Endodermal cell (in vitro differentiated cells): ENCODE results near the gene TRAK1. TPM values are rescaled to one million over a fixed set of nuclear protein-coding genes. Genes with fewer than 3 reads are reported as not detected.

ENCODE experiments used
- DNase-seq: peaks from one replicate; pipeline ENCODE4 v3.0.0-alpha.2; 2017
- H3K27ac ChIP-seq: 2 replicates; pipeline ENCODE4 v1.5.1; 2013; ENCODE audit warnings: mild to moderate bottlenecking, low read depth, low read length, moderate library complexity
- H3K27me3 ChIP-seq: 2 replicates; pipeline ENCODE4 v1.6.1; 2013; ENCODE audit warnings: mild to moderate bottlenecking, low read length, moderate library complexity; ENCODE audit not compliant: insufficient read depth, control insufficient read depth, poor library complexity, severe bottlenecking
- H3K36me3 ChIP-seq: 2 replicates; pipeline ENCODE4 v1.7.0; 2013; ENCODE audit warnings: mild to moderate bottlenecking, low read length, moderate library complexity; ENCODE audit not compliant: control insufficient read depth, insufficient read depth
- H3K4me1 ChIP-seq: one replicate; pipeline ENCODE4 v1.7.0; 2013; ENCODE audit warnings: low read length; ENCODE audit not compliant: control insufficient read depth, insufficient read depth
- H3K4me3 ChIP-seq: 2 replicates; pipeline ENCODE4 v1.5.1; 2013; ENCODE audit warnings: mild to moderate bottlenecking, low read length, moderate library complexity
- H3K9ac ChIP-seq: 2 replicates; pipeline ENCODE4 v1.6.1; 2013; ENCODE audit warnings: mild to moderate bottlenecking, low read length, moderate library complexity; ENCODE audit not compliant: poor library complexity, severe bottlenecking; ENCODE audit errors: extremely low read depth
- H3K9me3 ChIP-seq: 2 replicates; pipeline ENCODE4 v1.6.1; 2013; ENCODE audit warnings: mild to moderate bottlenecking, low read length, moderate library complexity; ENCODE audit not compliant: control insufficient read depth
- H3K27ac Mint-ChIP-seq: 2 replicates; pipeline ENCODE4 v1.8.0; 2020; ENCODE audit warnings: mixed read lengths
- H3K27me3 Mint-ChIP-seq: 2 replicates; pipeline ENCODE4 v1.8.0; 2021; ENCODE audit warnings: mild to moderate bottlenecking, mixed read lengths; ENCODE audit not compliant: insufficient read depth
- H3K36me3 Mint-ChIP-seq: 2 replicates; pipeline ENCODE4 v1.8.0; 2020; ENCODE audit warnings: low read depth, mixed read lengths
- H3K4me1 Mint-ChIP-seq: 2 replicates; pipeline ENCODE4 v1.8.0; 2020; ENCODE audit warnings: mixed read lengths
- H3K4me3 Mint-ChIP-seq: 2 replicates; pipeline ENCODE4 v1.8.0; 2020; ENCODE audit warnings: mild to moderate bottlenecking, moderate library complexity, mixed read lengths
- H3K9me3 Mint-ChIP-seq: 2 replicates; pipeline ENCODE4 v1.8.0; 2020; ENCODE audit warnings: mild to moderate bottlenecking, mixed read lengths
- WGBS, 2 experiments: methylation state at CpG; one replicate each; pipeline versions ENCODE4 v1.1.5 to v1.1.7; 2013; ENCODE audit warnings: missing lambda C conversion rate in 2 of 2, mixed read lengths in 1 of 2; ENCODE audit not compliant: insufficient coverage in 1 of 2, insufficient read length in 1 of 2; 5-methylcytosine and 5-hydroxymethylcytosine counted together
- total RNA-seq, 2 donors: library from RNA; stranded (reverse); fragmentation: NEBNext Ultra II Directional in 1 of 2; extraction: Animal tissue kit (Norgen Biotek cat#: 25700) in 1 of 2; gene quantifications; 2 replicates in 1 of 2; 3 replicates in 1 of 2; pipeline ENCODE4 v1.2.1, GENCODE V29; 2021
- TF ChIP-seq, protein P1 (sequence below): fragments of 200-600 bp; sonication (generic); conservative IDR thresholded peaks from 2 replicates; pipeline ENCODE4 v1.5.0; 2021; ENCODE audit warnings: antibody characterized with exemption, mild to moderate bottlenecking

TRAK1 gene
- total RNA-seq, 2 donors from 2014 or later = 29.8 to 31.0 TPM

DNA sequence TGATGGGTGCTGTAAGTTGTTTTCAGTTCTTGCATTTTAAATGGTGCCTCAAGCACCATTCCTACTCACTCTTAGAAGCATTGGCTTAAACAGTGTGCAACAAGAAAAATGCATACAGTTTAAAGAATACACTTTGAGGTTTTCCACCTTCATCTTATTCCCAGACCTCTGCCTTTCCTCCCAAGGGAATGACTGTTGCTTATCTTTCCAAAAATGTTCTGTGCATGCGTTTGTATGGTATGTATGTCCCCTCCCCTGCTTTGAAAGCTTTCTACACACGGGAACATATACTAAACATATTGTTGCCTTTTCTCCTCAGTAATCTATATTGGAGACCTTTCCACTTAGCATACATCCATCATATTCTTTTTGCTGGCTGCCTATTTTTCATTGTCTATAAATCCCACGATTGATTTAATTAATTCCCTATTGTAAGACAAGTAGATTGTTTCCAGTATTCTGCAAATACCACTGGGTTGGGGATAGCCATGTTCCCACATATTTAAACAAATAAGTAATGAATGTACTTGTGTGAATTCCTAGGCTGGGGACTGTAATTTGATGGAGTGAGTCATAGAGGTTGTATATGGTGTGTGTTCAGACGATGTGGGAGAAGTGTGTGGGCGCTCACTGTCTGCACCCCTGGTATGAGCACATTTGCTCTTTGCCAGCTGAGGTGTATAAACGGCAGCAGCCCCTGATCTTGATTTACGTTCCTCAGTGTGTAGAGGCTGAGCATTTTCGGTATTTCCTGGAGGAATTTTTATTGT lies 5.8 kb downstream of the TRAK1 start:
- peaks cover 5% of the 10 kb centered on the region for H3K9me3 ChIP-seq
- H3K27me3 ChIP-seq = no peaks in the 10 kb centered on the region
- Mint-ChIP-seq H3K36me3 (peaks cover 6% of the 10 kb centered on the region), H3K4me1 (peaks cover 2% of the 10 kb centered on the region), H3K9me3 (no peaks in the 10 kb centered on the region), H3K27ac (no peak overlapping the region), H3K4me3 (no peak overlapping the region), H3K27me3 (no peaks in the 10 kb centered on the region)
- no peak overlapping the region for H3K4me3 ChIP-seq
- H3K4me1 ChIP-seq = peaks cover 2% of the 10 kb centered on the region
- H3K9ac ChIP-seq = no peak overlapping the region
- TF ChIP-seq, protein P1, sequence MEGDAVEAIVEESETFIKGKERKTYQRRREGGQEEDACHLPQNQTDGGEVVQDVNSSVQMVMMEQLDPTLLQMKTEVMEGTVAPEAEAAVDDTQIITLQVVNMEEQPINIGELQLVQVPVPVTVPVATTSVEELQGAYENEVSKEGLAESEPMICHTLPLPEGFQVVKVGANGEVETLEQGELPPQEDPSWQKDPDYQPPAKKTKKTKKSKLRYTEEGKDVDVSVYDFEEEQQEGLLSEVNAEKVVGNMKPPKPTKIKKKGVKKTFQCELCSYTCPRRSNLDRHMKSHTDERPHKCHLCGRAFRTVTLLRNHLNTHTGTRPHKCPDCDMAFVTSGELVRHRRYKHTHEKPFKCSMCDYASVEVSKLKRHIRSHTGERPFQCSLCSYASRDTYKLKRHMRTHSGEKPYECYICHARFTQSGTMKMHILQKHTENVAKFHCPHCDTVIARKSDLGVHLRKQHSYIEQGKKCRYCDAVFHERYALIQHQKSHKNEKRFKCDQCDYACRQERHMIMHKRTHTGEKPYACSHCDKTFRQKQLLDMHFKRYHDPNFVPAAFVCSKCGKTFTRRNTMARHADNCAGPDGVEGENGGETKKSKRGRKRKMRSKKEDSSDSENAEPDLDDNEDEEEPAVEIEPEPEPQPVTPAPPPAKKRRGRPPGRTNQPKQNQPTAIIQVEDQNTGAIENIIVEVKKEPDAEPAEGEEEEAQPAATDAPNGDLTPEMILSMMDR = no peak
- peaks cover 8% of the 10 kb centered on the region for H3K36me3 ChIP-seq
- no peak for DNase-seq
- WGBS, 2 experiments = 86 to 92% methylated on average over 5 to 8 of the region's 8 CpGs
- H3K27ac ChIP-seq = peak overlapping the region; percentile 36

DNA sequence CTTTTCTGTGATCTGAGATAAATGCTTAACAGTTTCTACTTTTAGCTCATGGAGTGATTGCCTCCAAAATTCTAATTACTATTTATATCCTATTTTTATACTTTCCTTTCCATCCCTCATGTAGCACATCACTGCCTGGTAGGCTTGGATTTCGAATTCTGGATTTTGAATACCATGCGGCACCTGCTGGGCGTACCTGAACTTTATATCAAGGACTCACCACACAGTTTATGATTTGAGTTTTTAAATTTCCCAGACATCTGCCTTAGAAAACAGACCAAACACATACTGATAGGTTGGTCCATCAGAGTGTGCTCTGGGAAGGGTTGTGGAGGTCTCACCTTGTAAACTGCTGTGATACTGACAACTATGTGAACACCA lies 6.4 kb downstream of the TRAK1 start:
- Mint-ChIP-seq H3K4me1 (peaks cover 2% of the 10 kb centered on the region), H3K27ac (no peak overlapping the region), H3K9me3 (no peaks in the 10 kb centered on the region), H3K27me3 (no peaks in the 10 kb centered on the region), H3K4me3 (no peak overlapping the region), H3K36me3 (peaks cover 1% of the 10 kb centered on the region)
- peaks cover 2% of the 10 kb centered on the region for H3K4me1 ChIP-seq
- no peak for DNase-seq
- H3K9ac ChIP-seq = no peak overlapping the region
- H3K27me3 ChIP-seq = no peaks in the 10 kb centered on the region
- H3K36me3 ChIP-seq = peaks cover 3% of the 10 kb centered on the region
- WGBS, 2 experiments = 71 to 96% methylated on average over 1 to 3 of the region's 3 CpGs
- no peak overlapping the region for H3K27ac ChIP-seq
- no peaks in the 10 kb centered on the region for H3K9me3 ChIP-seq
- H3K4me3 ChIP-seq = no peak overlapping the region
- TF ChIP-seq, protein P1 = no peak

DNA sequence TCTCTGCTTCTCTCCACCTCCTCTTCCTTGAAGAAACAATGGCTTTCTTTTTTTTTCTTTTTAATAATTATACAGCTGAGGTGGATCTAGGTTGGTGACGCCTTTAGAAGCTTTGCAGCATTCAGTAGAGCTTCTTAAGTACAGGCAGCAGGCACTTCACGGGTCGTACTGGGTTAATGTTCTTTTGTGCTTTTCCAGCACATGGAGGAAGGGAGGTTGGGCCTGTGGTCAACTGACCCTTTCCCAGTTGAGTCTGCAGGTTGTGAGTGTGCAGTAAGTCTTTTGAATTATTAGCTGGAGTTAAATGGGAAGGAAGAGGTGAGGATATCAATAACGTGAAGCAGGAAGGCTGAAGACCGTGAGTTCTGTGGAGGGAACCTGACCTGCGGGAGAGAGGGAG lies 7.0 kb downstream of the TRAK1 start:
- peaks cover 5% of the 10 kb centered on the region for H3K36me3 ChIP-seq
- peaks cover 2% of the 10 kb centered on the region for H3K4me1 Mint-ChIP-seq
- H3K4me3 Mint-ChIP-seq = no peak overlapping the region
- H3K27me3 Mint-ChIP-seq = no peaks in the 10 kb centered on the region
- peaks cover 7% of the 10 kb centered on the region for H3K36me3 Mint-ChIP-seq
- no peak overlapping the region for H3K27ac Mint-ChIP-seq
- peaks cover 5% of the 10 kb centered on the region for H3K9me3 ChIP-seq
- peaks cover 2% of the 10 kb centered on the region for H3K4me1 ChIP-seq
- peak overlapping the region; percentile 22 for H3K27ac ChIP-seq
- no peaks in the 10 kb centered on the region for H3K27me3 ChIP-seq
- no peak overlapping the region for H3K9ac ChIP-seq
- DNase-seq = no peak
- TF ChIP-seq, protein P1 = no peak
- H3K4me3 ChIP-seq = no peak overlapping the region
- 86 to 88% methylated on average over 5 to 6 of the region's 6 CpGs for WGBS, 2 experiments
- H3K9me3 Mint-ChIP-seq = peaks cover 5% of the 10 kb centered on the region
